GM18951 (cell line): ENCODE data around the gene TMEM236.

Experiments
- POLR2A ChIP-seq: IDR thresholded peaks from 4 replicates; pipeline ENCODE4 v1.6.1; 2011; ENCODE audit warnings: mild to moderate bottlenecking; ENCODE audit not compliant: insufficient read length, insufficient read depth; ENCODE audit errors: extremely low read depth
- in situ Hi-C: fragments of 300-500 bp; cut with MboI; formaldehyde crosslinking; loops from one replicate; pipeline ENCODE4 v1.12.0; 2022; ENCODE audit warnings: low sequenced_read_pairs, mixed read lengths, inconsistent platforms; ENCODE audit not compliant: unreplicated experiment

The TMEM236 gene

DNA sequence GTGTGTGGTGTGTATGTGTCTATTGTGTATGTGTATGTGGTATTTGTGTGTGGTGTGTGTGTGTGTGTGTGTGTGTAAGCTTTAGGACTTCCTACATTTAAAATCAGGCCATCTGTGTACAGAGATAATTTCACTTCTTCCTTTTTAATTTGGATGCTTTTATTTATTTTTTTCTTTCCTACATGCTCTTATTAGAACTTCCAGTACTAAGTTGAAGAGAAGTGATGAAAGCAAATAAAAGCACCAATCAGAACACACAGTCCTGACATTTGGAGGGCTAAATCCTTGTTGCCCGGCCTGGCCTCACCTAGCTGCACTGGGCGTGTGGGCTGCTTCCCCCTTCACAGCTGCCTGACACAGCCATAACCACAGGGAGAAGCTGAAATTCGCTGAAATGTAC lies 53.3 kb downstream of the TMEM236 start:
- TF ChIP-seq POLR2A = no peak
- in situ Hi-C loops = no loop called here

DNA sequence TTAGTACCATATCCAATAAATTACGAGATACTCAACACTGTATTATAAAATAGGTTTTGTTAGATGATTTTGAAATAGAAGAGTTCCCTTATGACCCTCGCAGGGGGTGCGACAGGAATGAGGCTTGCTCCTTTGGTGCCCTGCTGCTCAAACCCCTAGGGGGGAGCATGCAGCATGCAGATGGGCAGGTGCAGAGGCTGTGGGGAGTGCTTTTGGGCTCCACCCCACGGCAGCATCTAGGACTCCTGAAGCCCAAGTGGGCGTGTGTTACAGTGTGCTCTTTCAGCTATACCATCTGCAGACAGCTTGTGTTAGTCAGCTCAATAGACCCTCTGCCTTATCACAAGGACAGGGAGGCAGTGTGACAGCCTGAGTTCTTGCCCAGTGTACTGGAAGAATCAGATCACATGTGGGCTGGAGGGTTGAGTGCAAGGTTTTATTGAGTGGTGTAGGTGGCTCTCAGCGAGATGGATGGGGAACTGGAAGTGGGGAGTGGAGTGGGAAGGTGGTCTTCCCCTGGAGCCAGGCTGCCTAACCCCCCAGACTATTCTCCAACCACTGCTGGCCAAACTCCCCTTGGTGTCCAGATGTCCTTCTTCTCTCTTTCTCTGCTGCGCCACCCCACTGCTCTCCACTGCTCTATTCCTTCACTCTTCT lies 54.0 kb downstream of the TMEM236 start:
- no peak for TF ChIP-seq POLR2A
- in situ Hi-C loops = no loop called here

DNA sequence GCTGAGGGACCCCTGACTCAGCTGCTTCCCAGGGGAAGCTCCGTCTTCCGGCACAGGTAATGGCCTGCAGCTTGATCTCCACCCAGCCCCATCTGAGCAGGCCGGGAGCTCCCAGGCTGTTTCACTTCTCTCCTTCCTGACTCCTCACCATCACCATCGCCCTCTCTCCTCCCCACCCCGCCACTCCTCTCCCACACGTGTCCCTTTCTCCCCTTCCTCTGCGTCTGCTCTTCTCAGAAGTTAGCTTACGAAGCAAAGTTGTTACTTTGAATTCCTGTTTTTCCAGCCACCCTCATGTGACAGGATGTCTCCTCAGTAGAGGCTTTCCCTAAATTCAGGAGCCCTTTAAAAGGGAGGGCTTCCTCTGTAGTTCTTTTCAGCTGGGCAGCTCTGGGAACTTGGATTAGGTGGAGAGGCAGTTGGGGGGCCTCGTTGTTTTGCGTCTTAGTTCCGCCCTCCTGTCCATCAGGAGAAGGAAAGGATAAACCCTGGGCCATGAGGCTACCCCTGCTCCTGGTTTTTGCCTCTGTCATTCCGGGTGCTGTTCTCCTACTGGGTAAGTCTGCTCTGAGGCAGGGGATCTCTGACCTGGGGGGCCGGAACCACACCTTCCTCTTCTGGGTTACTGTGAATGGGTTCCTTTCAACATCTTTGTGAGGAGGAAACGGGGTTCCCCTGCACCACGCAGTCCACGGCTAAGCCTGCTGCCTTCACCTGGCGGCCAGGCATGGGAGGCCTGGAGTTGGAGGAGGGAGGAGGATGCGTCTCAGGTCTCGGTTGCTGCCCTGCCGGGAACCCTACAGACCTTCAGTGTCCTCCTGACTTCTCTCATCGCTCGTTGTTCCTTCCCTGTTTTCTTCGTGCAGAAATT lies 57.2 kb downstream of the TMEM236 start, which contains the start of gene MRC1:
MRC1 (plus strand) TSS at position 378 of the 871 bp plus-strand sequence; CDS start at position 496, 118 bp downstream.
- no peak for TF ChIP-seq POLR2A
- in situ Hi-C loops = no loop called here

DNA sequence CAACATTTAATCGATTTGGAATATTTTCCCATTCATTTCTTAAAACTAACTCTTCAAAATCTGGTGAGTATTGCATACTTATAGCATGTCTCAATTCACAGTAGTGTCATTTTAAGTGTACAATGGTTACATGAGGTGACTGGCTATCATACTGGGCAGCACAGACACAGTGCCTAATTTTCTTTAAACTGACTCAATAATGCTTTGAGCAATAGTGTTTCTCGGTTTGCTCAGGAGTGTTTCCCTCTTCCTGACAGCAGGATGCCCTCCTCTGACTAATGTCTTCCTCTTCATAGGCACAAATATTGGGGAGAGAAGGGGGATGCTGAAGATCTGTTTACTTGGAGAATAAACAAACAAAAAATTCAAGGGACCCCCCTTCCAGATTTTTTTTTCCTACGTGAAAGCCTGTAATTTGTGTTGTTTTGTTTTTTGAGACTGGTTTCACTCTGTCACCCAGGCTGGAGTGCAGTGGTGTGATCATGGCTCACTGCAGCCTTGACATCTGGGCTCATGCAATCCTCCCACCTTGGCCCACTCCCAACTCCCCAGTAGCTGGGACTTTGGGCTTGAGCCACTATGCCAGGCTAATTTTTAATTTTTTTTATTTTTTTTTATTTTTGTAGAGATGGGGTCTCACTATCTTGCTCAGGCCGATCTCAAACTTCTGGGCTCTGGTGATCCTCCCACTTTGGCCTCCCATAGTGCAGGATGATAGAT lies 59.3 kb downstream of the TMEM236 start:
- in situ Hi-C loops = no loop called here
- TF ChIP-seq POLR2A = no peak

DNA sequence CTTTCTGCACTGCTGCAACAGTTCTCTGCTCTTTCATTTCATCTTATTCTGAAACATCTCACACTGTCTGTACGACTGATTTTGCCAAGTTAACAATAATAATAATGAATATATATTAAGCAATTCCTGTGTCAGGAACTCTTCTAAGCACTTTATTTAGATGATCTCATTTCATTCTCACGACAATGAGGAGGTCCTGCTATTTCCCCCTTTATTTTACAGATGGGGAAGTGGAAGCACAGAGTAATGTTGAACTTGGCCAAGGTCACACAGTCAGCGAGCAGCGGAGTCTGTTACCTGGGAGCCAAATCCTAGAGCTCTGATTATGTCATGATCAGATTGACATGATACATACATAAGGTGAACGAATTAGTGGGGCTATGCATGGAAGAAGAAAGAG lies 63.0 kb downstream of the TMEM236 start:
- no peak for TF ChIP-seq POLR2A
- in situ Hi-C loops = no loop called here

DNA sequence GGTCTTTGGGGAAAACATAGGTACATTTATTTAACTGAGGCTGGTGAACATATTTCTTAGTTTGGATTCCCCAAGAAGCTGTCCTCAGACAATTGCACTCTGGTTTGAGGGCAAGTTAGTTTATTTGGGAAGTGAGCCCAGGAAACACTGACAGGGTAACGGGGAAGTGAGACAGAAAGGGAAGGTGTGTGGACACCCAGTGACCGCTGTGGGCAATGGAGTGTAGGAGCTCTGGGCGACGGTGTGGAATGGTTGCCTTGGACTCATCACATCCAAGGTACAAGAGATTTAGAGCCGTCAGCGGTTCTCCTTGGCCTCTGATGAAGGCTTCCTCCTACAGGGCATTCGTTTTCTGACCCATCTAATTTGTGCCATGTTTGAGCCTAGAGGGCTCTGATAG lies 64.2 kb downstream of the TMEM236 start:
- in situ Hi-C loops = no loop called here
- TF ChIP-seq POLR2A = no peak

DNA sequence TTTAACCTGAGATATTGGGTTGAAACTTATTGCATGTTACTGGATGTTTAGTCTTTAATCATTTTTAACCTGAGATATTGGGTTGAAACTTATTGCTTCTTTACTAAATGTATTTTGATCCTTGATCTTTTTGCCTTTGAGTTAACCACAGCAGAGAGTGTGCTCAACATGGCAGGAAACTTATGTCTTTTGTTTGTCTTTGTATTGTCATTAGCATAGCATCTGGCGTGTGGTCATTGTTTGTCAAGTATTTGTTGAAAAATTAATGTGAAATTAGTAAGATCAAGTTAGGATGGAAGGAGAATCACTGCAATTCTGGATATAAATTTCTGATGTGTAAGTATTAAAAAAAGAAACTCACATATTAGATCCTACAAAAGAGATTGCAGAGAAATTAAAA lies 65.3 kb downstream of the TMEM236 start:
- TF ChIP-seq POLR2A = no peak
- in situ Hi-C loops = no loop called here

DNA sequence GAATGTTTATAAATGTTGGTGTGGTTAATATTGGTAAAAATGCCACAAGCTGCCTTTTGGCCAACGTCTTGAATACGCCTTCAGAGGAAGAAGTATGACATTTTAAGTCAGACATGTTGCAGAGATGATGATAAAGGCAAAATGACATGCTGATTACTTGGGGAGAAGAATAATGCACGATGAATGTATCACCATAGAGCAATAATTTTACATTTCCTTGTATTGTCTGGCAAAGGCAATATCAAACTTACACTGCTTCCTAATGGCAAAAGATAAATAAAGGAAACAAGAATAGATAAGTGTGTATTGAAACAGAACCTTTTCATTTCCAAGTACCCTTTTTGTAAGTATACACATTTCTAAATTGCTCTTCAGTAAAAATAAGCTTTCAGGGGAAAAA lies 65.8 kb downstream of the TMEM236 start:
- TF ChIP-seq POLR2A = no peak
- in situ Hi-C loops = no loop called here

DNA sequence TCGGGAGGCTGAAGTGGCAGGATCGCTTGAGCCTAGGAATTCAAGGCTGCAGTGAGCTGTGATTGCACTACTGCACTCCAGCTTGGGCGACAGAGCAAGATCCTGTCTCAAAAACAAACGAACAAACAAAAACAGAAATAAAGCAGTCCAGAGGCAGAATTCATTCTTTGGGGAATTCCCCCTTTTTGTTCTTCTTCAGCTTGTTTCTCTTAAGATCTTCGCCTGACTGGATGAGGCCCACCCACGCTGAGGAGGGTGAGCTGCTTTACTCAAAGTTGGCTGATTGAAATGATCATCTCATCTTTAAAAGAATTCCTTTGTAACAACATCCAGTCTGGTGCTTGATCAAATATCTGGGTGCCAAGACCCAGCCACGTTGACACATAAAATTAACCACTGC lies 67.8 kb downstream of the TMEM236 start:
- in situ Hi-C loops = no loop called here
- TF ChIP-seq POLR2A = no peak

DNA sequence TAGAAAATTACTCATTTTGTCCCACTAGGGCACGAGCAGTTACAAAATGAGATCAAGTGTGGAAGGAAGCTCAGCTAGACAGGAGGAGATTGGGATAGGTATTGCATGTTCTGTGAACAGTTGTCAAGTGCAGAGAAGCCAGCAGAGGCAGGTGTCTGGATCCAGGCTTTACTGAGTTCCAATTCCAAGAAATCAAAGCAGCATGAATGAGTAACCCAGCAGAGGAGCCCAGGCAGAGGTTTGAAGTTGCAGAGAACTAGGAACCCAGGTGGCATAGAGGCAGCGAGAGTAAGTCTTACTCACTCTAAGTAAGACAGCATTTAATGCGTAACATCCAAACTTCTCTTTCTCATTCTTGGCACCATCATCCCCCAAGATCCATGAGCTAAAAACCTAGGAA lies 68.9 kb downstream of the TMEM236 start:
- no peak for TF ChIP-seq POLR2A
- in situ Hi-C loops = no loop called here

DNA sequence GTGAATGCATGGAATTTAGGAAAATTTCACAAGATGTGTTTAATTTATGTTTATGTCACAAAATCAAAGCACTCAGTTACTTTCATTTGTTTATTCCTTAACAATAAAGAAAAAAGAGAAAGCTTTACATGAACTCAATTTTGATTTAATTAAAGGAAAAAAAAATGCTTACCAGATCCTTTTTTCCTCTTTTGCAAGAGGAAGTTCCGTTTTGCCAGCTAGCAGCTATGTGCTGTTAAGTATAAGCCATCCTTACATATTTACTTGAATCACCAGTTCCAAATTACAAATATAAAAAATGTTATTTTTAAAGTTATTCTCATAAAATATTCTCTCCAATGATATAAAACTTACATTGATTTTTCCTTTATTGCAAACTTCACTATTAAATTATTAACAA lies 69.9 kb downstream of the TMEM236 start:
- TF ChIP-seq POLR2A = no peak
- in situ Hi-C loops = no loop called here

DNA sequence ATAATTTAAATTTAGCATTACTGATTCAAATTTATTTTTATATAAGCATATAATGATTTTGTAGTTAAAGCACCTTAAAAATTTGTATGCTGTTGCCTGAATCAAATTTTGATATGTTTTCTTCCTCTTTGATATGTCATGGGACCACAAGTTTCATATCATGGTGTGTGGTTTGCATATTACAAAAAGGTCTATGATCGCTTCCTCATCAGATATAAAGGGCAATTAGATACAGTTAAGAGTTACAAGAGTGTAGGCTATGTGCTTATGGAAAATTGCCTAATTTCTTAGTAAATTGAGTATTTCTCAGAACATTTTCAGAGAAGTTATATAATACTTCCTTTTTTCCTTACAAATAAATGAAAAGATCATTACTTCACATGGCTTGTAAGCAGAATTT lies 79.3 kb downstream of the TMEM236 start:
- TF ChIP-seq POLR2A = no peak
- in situ Hi-C loops = no loop called here

DNA sequence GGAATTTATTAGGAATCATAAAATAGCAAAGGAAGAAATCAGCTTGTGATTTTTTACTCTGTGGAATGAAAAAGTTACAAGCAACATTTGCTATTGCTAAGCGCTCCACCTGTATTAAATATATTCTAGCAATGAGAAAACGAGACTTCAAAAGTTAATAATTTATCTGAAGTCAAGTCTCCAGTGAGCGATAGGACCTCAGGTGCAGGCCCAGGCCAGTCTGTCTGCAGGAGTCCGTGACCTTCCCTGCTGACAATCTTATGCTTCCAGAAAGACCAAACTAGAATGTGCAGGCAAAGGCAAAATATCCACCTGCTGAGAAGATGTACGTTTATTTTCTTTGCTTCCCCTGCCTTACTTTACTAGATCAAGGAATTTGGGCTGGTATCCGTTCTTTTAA lies 79.9 kb downstream of the TMEM236 start:
- in situ Hi-C loops = no loop called here
- TF ChIP-seq POLR2A = no peak

DNA sequence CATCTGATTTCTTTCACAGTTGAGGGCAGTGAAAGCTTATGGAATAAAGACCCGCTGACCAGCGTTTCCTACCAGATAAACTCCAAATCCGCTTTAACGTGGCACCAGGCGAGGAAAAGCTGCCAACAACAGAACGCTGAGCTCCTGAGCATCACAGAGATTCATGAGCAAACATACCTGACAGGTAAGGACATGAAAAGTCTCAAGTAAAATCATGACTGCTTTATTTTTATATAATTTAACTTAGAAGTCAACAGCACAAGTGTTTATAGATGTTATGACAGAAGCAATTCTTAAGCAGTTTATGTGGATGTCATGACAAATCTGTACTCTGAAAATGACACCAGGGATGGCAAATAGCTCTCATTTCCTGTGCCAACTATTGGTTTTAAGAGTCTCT lies 81.7 kb downstream of the TMEM236 start:
- no peak for TF ChIP-seq POLR2A
- in situ Hi-C loops = no loop called here

DNA sequence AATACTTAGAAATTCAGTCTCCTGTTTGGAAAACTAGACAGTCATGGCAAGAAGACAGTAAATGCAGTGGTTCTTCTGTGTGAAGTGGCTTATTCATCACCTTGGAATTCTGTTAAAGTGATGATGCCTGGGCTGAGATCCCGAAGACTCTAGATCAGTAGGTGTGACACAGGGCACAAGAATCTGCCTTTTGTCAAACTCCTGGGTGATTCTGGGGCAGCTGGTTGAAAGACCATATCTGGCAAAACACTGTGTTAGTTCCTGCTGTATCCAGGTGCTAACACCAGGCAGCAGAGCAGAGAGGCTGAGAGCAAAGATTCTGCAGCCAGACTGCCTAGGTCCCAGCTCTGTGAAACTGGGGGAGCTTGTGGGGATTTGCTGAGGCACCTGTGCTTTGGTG lies 83.7 kb downstream of the TMEM236 start:
- TF ChIP-seq POLR2A = no peak
- in situ Hi-C loops = no loop called here
